A549 (cell line): ENCODE data around the gene UCKL1. TPM values are rescaled to one million over a fixed set of nuclear protein-coding genes. Genes with fewer than 3 reads are reported as not detected.

Source experiments
- ATAC-seq, 2 experiments: fragments of 200-7000 bp in 1 of 2; fragments of >200 bp in 1 of 2; cut with Nextera tagmentation in 1 of 2; cut with Tn5 transposase in 1 of 2; 3 replicates each; pipeline versions ENCODE4 v1.8.0 to v1.9.1; 2018 to 2020; ENCODE audit warnings: mild to moderate bottlenecking in 1 of 2, moderate library complexity in 1 of 2
- CTCF ChIA-PET: fragments of 300-600 bp; sonication (Branson Sonifier 250); formaldehyde crosslinking; extraction: SDS; loops from one replicate; lab custom pipeline; 2021; ENCODE audit warnings: antibody characterized with exemption, inconsistent platforms; lab: Yijun Ruan, JAX
- POLR2A ChIA-PET: fragments of 350-600 bp; formaldehyde crosslinking; extraction: SDS; loops from one replicate; lab custom pipeline; 2021; ENCODE audit warnings: antibody characterized with exemption, inconsistent platforms; lab: Yijun Ruan, JAX
- DNase-seq, 2 experiments: peaks; one replicate each; pipeline versions ENCODE4 v3.0.0 to v3.0.0-alpha.2; 2011 to 2016; ENCODE audit warnings: low read depth in 1 of 2, low spot score in 1 of 2
- FAIRE-seq: peaks from 2 replicates; lab custom pipeline; 2011; peaks lifted over from hg19 to GRCh38; lab: Jason Lieb, UNC
- H3K27ac ChIP-seq, 2 experiments: fragments of >200 bp; sonication (Bioruptor Twin); formaldehyde crosslinking; 3 replicates each; pipeline ENCODE4 v1.5.1; 2016 to 2017
- H3K4me1 ChIP-seq: fragments of >200 bp; sonication (Bioruptor Twin); formaldehyde crosslinking; 3 replicates; pipeline ENCODE4 v1.6.1; 2016
- H3K4me2 ChIP-seq: fragments of >200 bp; sonication (Bioruptor Twin); formaldehyde crosslinking; 3 replicates; pipeline ENCODE4 v1.6.1; 2016
- H3K4me3 ChIP-seq: fragments of >200 bp; sonication (Bioruptor Twin); formaldehyde crosslinking; 3 replicates; pipeline ENCODE4 v1.5.1; 2016
- H3K9me3 ChIP-seq: fragments of >200 bp; sonication (Bioruptor Twin); formaldehyde crosslinking; 3 replicates; pipeline ENCODE4 v1.6.1; 2016
- BCL3 ChIP-seq: fragments of >200 bp; sonication (Bioruptor Twin); formaldehyde crosslinking; IDR thresholded peaks from 3 replicates; pipeline ENCODE4 v1.6.1; 2016
- CBX2 ChIP-seq: fragments of 200-600 bp; sonication (generic); IDR thresholded peaks from 2 replicates; pipeline ENCODE4 v1.6.1; 2016; ENCODE audit warnings: low read depth, mild to moderate bottlenecking, borderline replicate concordance
- CBX8 ChIP-seq: fragments of 200-600 bp; sonication (generic); IDR thresholded peaks from 2 replicates; pipeline ENCODE4 v1.6.1; 2016
- CEBPB ChIP-seq, 2 experiments: fragments of >200 bp in 1 of 2; sonication (Bioruptor Twin) in 1 of 2; formaldehyde crosslinking in 1 of 2; IDR thresholded peaks; 2 replicates each; pipeline ENCODE4 v1.6.1; 2012 to 2016
- E2F6 ChIP-seq: IDR thresholded peaks from 2 replicates; pipeline ENCODE4 v1.6.1; 2012; ENCODE audit warnings: low read depth, borderline replicate concordance
- EHMT2 ChIP-seq: fragments of 200-600 bp; sonication (generic); IDR thresholded peaks from 2 replicates; pipeline ENCODE4 v1.6.1; 2016; ENCODE audit warnings: antibody characterized with exemption, low read depth, mild to moderate bottlenecking, moderate library complexity
- EP300 ChIP-seq, 2 experiments: fragments of >200 bp; sonication (Bioruptor Twin); formaldehyde crosslinking; IDR thresholded peaks; 2 replicates in 1 of 2; 3 replicates in 1 of 2; pipeline ENCODE4 v1.6.1; 2016 to 2017
- FOSL2 ChIP-seq, 2 experiments: fragments of 450-650 bp in 1 of 2; fragments of >200 bp in 1 of 2; sonication (Bioruptor Twin) in 1 of 2; formaldehyde crosslinking; IDR thresholded peaks; 2 replicates each; pipeline versions ENCODE4 v1.5.0 to v1.6.1; 2016 to 2020; ENCODE audit warnings: mild to moderate bottlenecking in 1 of 2, moderate library complexity in 1 of 2
- FOXS1 ChIP-seq: fragments of 250-450 bp; sonication (Bioruptor Pico); IDR thresholded peaks from 2 replicates; pipeline ENCODE4 v1.5.0; 2020; ENCODE audit warnings: mild to moderate bottlenecking, moderate library complexity
- HES2 ChIP-seq: fragments of >200 bp; sonication (Bioruptor Twin); formaldehyde crosslinking; IDR thresholded peaks from 2 replicates; pipeline ENCODE4 v1.6.1; 2016
- HMGXB4 ChIP-seq: fragments of 250-450 bp; sonication (Bioruptor Pico); IDR thresholded peaks from 2 replicates; pipeline ENCODE4 v1.5.0; 2021; ENCODE audit warnings: mild to moderate bottlenecking, moderate library complexity, borderline replicate concordance
- JUN ChIP-seq, 2 experiments: fragments of >200 bp; sonication (Bioruptor Twin); formaldehyde crosslinking; IDR thresholded peaks; 2 replicates in 1 of 2; 3 replicates in 1 of 2; pipeline ENCODE4 v1.6.1; 2016 to 2017
- JUNB ChIP-seq: fragments of >200 bp; sonication (Bioruptor Twin); formaldehyde crosslinking; IDR thresholded peaks from 2 replicates; pipeline ENCODE4 v1.6.1; 2016
- KDM1A ChIP-seq: fragments of 200-600 bp; sonication (generic); IDR thresholded peaks from 2 replicates; pipeline ENCODE4 v1.6.1; 2016; ENCODE audit warnings: low read depth, mild to moderate bottlenecking
- KDM5A ChIP-seq: fragments of 200-600 bp; sonication (generic); IDR thresholded peaks from 2 replicates; pipeline ENCODE4 v1.6.1; 2016; ENCODE audit warnings: antibody characterized with exemption, mild to moderate bottlenecking
- MAFK ChIP-seq: fragments of 450-650 bp; IDR thresholded peaks from 2 replicates; pipeline ENCODE4 v1.6.1; 2014; ENCODE audit not compliant: partially characterized antibody
- MAZ ChIP-seq: fragments of 150-350 bp; IDR thresholded peaks from 2 replicates; pipeline ENCODE4 v1.6.1; 2014; ENCODE audit warnings: antibody characterized with exemption, low read depth, low read length, borderline replicate concordance
- MYC ChIP-seq: IDR thresholded peaks from 2 replicates; pipeline ENCODE4 v1.6.1; 2012; ENCODE audit warnings: mild to moderate bottlenecking, inconsistent platforms, low read length, improper control_type of control experiment, borderline replicate concordance
- NR3C1 ChIP-seq: fragments of >200 bp; sonication (Bioruptor Twin); formaldehyde crosslinking; IDR thresholded peaks from 3 replicates; pipeline ENCODE4 v1.6.1; 2017
- PBX3 ChIP-seq: IDR thresholded peaks from 2 replicates; pipeline ENCODE4 v1.6.1; 2012
- PHF8 ChIP-seq: fragments of 200-600 bp; sonication (generic); IDR thresholded peaks from 2 replicates; pipeline ENCODE4 v1.6.1; 2016; ENCODE audit warnings: low read depth, mild to moderate bottlenecking, antibody characterized with exemption, moderate library complexity, borderline replicate concordance
- POLR2A ChIP-seq: IDR thresholded peaks from 2 replicates; pipeline ENCODE4 v1.6.1; 2012; ENCODE audit warnings: mild to moderate bottlenecking, low read length
- RARB ChIP-seq: fragments of 250-450 bp; sonication (Bioruptor Pico); IDR thresholded peaks from 2 replicates; pipeline ENCODE4 v1.8.0; 2021; ENCODE audit warnings: mild to moderate bottlenecking, moderate library complexity
- REST ChIP-seq: fragments of 200-600 bp; sonication (generic); IDR thresholded peaks from 2 replicates; pipeline ENCODE4 v1.6.1; 2016; ENCODE audit warnings: antibody characterized with exemption, mild to moderate bottlenecking, moderate library complexity
- RNF2 ChIP-seq: fragments of 200-600 bp; sonication (generic); IDR thresholded peaks from 2 replicates; pipeline ENCODE4 v1.6.1; 2016; ENCODE audit warnings: low read depth, mild to moderate bottlenecking, antibody characterized with exemption, moderate library complexity, borderline replicate concordance
- TFCP2L1 ChIP-seq: fragments of 250-450 bp; sonication (Bioruptor Pico); IDR thresholded peaks from 2 replicates; pipeline ENCODE4 v1.5.0; 2021; ENCODE audit warnings: mild to moderate bottlenecking
- TP53 ChIP-seq: fragments of 250-450 bp; sonication (Bioruptor Pico); IDR thresholded peaks from 2 replicates; pipeline ENCODE4 v1.5.0; 2021; ENCODE audit warnings: mild to moderate bottlenecking, moderate library complexity
- USF2 ChIP-seq: fragments of 450-650 bp; IDR thresholded peaks from 2 replicates; pipeline ENCODE4 v1.6.1; 2014; ENCODE audit warnings: antibody characterized with exemption
- ZC3H11A ChIP-seq: fragments of 450-650 bp; IDR thresholded peaks from 2 replicates; pipeline ENCODE4 v1.6.1; 2014; ENCODE audit warnings: antibody characterized with exemption, mild to moderate bottlenecking
- WGBS: methylation state at CpG from one replicate; pipeline ENCODE4 v1.1.6; 2017; ENCODE audit errors: missing lambda C conversion rate; 5-methylcytosine and 5-hydroxymethylcytosine counted together
- polyA minus RNA-seq: library from RNA; depleted of rRNA, polyadenylated mRNA; stranded (reverse); fragments of >200 nt; gene quantifications from 2 replicates; pipeline ENCODE4 v1.2.3, GENCODE V29; 2011; rRNA and poly(A)+ RNA removed
- polyA plus RNA-seq, 4 experiments: library from polyadenylated mRNA; depleted of rRNA in 3 of 4; stranded (reverse); fragments of >200 nt; fragmentation: RNase III in 1 of 4; extraction: RNeasy Plus Mini Kit Qiagen cat#74134 plus additional on column Dnase treatment in 1 of 4; gene quantifications; 2 replicates in 3 of 4; 3 replicates in 1 of 4; pipeline ENCODE4 v1.2.3, GENCODE V29; 2011 to 2017

Gene UCKL1
- polyA plus RNA-seq (2011; rRNA removed) (19.1 and 21.6 TPM in 2 replicates), polyA plus RNA-seq (2017; fragmentation: RNase III; extraction: RNeasy Plus Mini Kit Qiagen cat#74134 plus additional on column Dnase treatment) (30.4 to 32.5 TPM (median 31.8 TPM) in 3 replicates), polyA minus RNA-seq (18.6 and 20.3 TPM in 2 replicates)
- 72.6 and 86.0 TPM in 2 replicates for polyA plus RNA-seq (2012; cell fraction: cytosol; rRNA removed)
- polyA plus RNA-seq (2012; cell fraction: nucleus; rRNA removed): 183 and 244 TPM in 2 replicates

GRCh38 chr20:63955827-63956663 is at the start of gene UCKL1:
Gene UCKL1, minus strand, starts transcription at chr20:63956416. Its CDS starts 44 bp downstream, at chr20:63956372.
- DNase-seq: peak; percentile 81 to 90
- peak within 1 kb of the TSS; percentile 96 to 98 for H3K27ac ChIP-seq
- no peaks in the 10 kb centered on the region for H3K9me3 ChIP-seq
- H3K4me2 ChIP-seq: peak within 1 kb of the TSS; percentile 99
- H3K4me1 ChIP-seq: peaks cover 33% of the 10 kb centered on the region
- WGBS: under 1% methylated on average over 34 of the region's 105 CpGs
- FAIRE-seq: no peak
- ATAC-seq: peak; percentile 73 to 88
- peak within 1 kb of the TSS; percentile 84 for H3K4me3 ChIP-seq
- ChIA-PET POLR2A (interaction anchor here (0.5 to 1.4 kb wide), 8 partner anchors 9 to 436 kb away, joined by 3 to 6 read pairs (median 5); partner anchors contain the start of genes ARFRP1, PRPF6, TPD52L2 and ZGPAT), CTCF (interaction anchor here (0.7 to 2.4 kb wide), 9 partner anchors 11 to 418 kb away, joined by 3 to 20 read pairs (median 3); partner anchors contain the start of gene PTK6)
- TF ChIP-seq HMGXB4 (CRISPR knock-in tag) (no peak), E2F6 (peak; percentile 66), NR3C1 (no peak), MAFK (no peak), RARB (no peak), ZC3H11A (no peak), USF2 (peak; percentile 83; the same call in 1 of the 2 replicates), MAZ (no peak), CEBPB (IDR thresholded peaks at IDR 0.05) (no peak), BCL3 (no peak; the same call in 2 of the 3 replicates), EP300 (IDR thresholded peaks at IDR 0.05) (no peak), TP53 (CRISPR knock-in tag) (no peak), JUNB (no peak), RNF2 (no peak), CBX8 (no peak), FOXS1 (no peak), FOSL2 (IDR thresholded peaks at IDR 0.05) (no peak), FOSL2 (CRISPR knock-in tag; IDR thresholded peaks at IDR 0.05) (no peak), POLR2A (peak; percentile 82), JUN (IDR thresholded peaks at IDR 0.05) (peak in 1 of 2 experiments; percentile 74; a peak in 3 of 5 replicates), PBX3 (0 out of 2 replicates have a peak, but pooled peaks have one; percentile 59), PHF8 (peak; percentile 81), HES2 (no peak), KDM5A (no peak), MYC (peak; percentile 92; the same call in 1 of the 2 replicates), KDM1A (no peak), TFCP2L1 (CRISPR knock-in tag) (no peak), REST (no peak), EHMT2 (no peak), CBX2 (no peak)
